ENCODE results near the gene SMCO2. TPM values are rescaled to one million over a fixed set of nuclear protein-coding genes. Genes with fewer than 3 reads are reported as not detected.

SMCO2 gene
- total RNA-seq, 2 donors from 2014 or later, result 0.31 to 1.0 TPM

- Histone ChIP-seq H3K27ac (ENCODE audit: low read depth, low read length) (no peak overlapping the region), H3K9ac (ENCODE audit: extremely low read depth, low read length, poor library complexity, severe bottlenecking) (no peak overlapping the region), H3K4me1 (ENCODE audit: control insufficient read depth, insufficient read depth, low read length) (no peaks in the 10 kb centered on the region), H3K9me3 (ENCODE audit: control insufficient read depth, low read length) (peaks cover 4% of the 10 kb centered on the region), H3K36me3 (ENCODE audit: control insufficient read depth, insufficient read depth, low read length) (no peaks in the 10 kb centered on the region), H3K4me3 (ENCODE audit: low read length) (no peak overlapping the region), H3K27me3 (ENCODE audit: control insufficient read depth, insufficient read depth, low read length, poor library complexity, severe bottlenecking) (no peaks in the 10 kb centered on the region)
- TF ChIP-seq CTCF (conservative IDR thresholded peaks at IDR 0.05), result no peak
- Mint-ChIP-seq H3K9me3 (no peaks in the 10 kb centered on the region), H3K27ac (no peak overlapping the region), H3K36me3 (ENCODE audit: low read depth) (no peaks in the 10 kb centered on the region), H3K27me3 (ENCODE audit: insufficient read depth) (no peaks in the 10 kb centered on the region), H3K4me1 (no peaks in the 10 kb centered on the region), H3K4me3 (no peak overlapping the region)
- 90 to 95% methylated on average over 3 of the region's 3 CpGs for WGBS, 2 experiments (ENCODE audit: insufficient coverage in 1 of 2, insufficient read length in 1 of 2)
- DNase-seq, result no peak
Measured at GRCh38 chr12:27500546-27500945, 54.0 kb downstream of the SMCO2 start.

GRCh38 chr12:27502021-27502435 lies 55.5 kb downstream of the SMCO2 start:
- H3K27ac Mint-ChIP-seq, result no peak overlapping the region
- Histone ChIP-seq H3K4me3 (ENCODE audit: low read length) (no peak overlapping the region), H3K36me3 (ENCODE audit: control insufficient read depth, insufficient read depth, low read length) (no peaks in the 10 kb centered on the region), H3K4me1 (ENCODE audit: control insufficient read depth, insufficient read depth, low read length) (no peaks in the 10 kb centered on the region), H3K9me3 (ENCODE audit: control insufficient read depth, low read length) (peaks cover 4% of the 10 kb centered on the region), H3K27me3 (ENCODE audit: control insufficient read depth, insufficient read depth, low read length, poor library complexity, severe bottlenecking) (no peaks in the 10 kb centered on the region), H3K9ac (ENCODE audit: extremely low read depth, low read length, poor library complexity, severe bottlenecking) (no peak overlapping the region), H3K27ac (ENCODE audit: low read depth, low read length) (no peak overlapping the region)
- no peaks in the 10 kb centered on the region for H3K9me3 Mint-ChIP-seq
- DNase-seq, result no peak
- no peak for TF ChIP-seq CTCF (conservative IDR thresholded peaks at IDR 0.05)
- no peaks in the 10 kb centered on the region for H3K36me3 Mint-ChIP-seq (ENCODE audit: low read depth)
- 95 to 96% methylated on average over 5 to 6 of the region's 6 CpGs for WGBS, 2 experiments (ENCODE audit: insufficient coverage in 1 of 2, insufficient read length in 1 of 2)
- H3K27me3 Mint-ChIP-seq (ENCODE audit: insufficient read depth), result no peaks in the 10 kb centered on the region
- H3K4me1 Mint-ChIP-seq, result no peaks in the 10 kb centered on the region
- H3K4me3 Mint-ChIP-seq, result no peak overlapping the region

- DNase-seq, result no peak
- Histone ChIP-seq H3K27ac (ENCODE audit: low read depth, low read length) (no peak overlapping the region), H3K9ac (ENCODE audit: extremely low read depth, low read length, poor library complexity, severe bottlenecking) (no peak overlapping the region), H3K27me3 (ENCODE audit: control insufficient read depth, insufficient read depth, low read length, poor library complexity, severe bottlenecking) (no peaks in the 10 kb centered on the region), H3K4me1 (ENCODE audit: control insufficient read depth, insufficient read depth, low read length) (no peaks in the 10 kb centered on the region), H3K36me3 (ENCODE audit: control insufficient read depth, insufficient read depth, low read length) (no peaks in the 10 kb centered on the region), H3K9me3 (ENCODE audit: control insufficient read depth, low read length) (peaks cover 4% of the 10 kb centered on the region), H3K4me3 (ENCODE audit: low read length) (no peak overlapping the region)
- Mint-ChIP-seq H3K9me3 (no peaks in the 10 kb centered on the region), H3K27me3 (ENCODE audit: insufficient read depth) (no peaks in the 10 kb centered on the region), H3K27ac (no peak overlapping the region), H3K36me3 (ENCODE audit: low read depth) (no peaks in the 10 kb centered on the region), H3K4me1 (no peaks in the 10 kb centered on the region), H3K4me3 (no peak overlapping the region)
- 100% methylated on average over 1 of the region's 2 CpGs for WGBS, 2 experiments (ENCODE audit: insufficient coverage in 1 of 2, insufficient read length in 1 of 2)
- TF ChIP-seq CTCF (conservative IDR thresholded peaks at IDR 0.05), result no peak
Measured at GRCh38 chr12:27504507-27504906, 58.0 kb downstream of the SMCO2 start.

All from endodermal cell (in vitro differentiated cells).